Measurements from ENCODE around the gene PBX1. TPM values are rescaled to one million over a fixed set of nuclear protein-coding genes. Genes with fewer than 3 reads are reported as not detected.

The PBX1 gene
- total RNA-seq, 4 donors from 2014 or later: 89.6 to 138 (median 112) TPM

DNA sequence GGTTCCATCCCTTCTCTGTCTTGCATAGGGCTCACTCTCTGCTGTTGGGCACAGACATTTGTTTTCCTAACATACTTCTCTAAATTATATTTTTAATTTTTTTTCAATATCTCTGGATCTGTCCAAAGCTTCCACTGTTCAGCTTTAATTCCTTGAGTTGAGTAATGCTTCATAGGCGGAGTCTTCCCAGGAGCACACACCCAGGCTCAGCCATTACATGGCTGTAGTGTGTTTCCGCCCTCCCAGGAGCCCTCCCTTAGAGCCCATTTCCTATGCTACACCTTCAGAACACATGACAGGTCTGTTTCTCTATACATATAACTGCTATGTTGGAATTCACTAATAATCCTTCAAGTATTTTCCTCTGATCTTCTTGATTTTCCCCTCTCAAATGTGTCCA lies 297.4 kb downstream of the PBX1 start:
- Histone ChIP-seq H3K27me3 (no peaks in the 10 kb centered on the region), H3K27ac (replicated peaks in 1 of 4) (peak overlapping the region; percentile 8 to 65 (median 58)), H3K4me3 (no peak overlapping the region), H3K9me3 (no peaks in the 10 kb centered on the region), H3K36me3 (no peaks in the 10 kb centered on the region), H3K4me1 (peaks cover 34 to 57% (median 52%) of the 10 kb centered on the region in 4 donors)
- intact Hi-C loops (cut with DNase I): no loop called here
- DNase-seq (ENCODE audit: extremely low spot score): no peak
- 89% methylated on average over 2 of the region's 2 CpGs for WGBS
- TF ChIP-seq, protein P1, sequence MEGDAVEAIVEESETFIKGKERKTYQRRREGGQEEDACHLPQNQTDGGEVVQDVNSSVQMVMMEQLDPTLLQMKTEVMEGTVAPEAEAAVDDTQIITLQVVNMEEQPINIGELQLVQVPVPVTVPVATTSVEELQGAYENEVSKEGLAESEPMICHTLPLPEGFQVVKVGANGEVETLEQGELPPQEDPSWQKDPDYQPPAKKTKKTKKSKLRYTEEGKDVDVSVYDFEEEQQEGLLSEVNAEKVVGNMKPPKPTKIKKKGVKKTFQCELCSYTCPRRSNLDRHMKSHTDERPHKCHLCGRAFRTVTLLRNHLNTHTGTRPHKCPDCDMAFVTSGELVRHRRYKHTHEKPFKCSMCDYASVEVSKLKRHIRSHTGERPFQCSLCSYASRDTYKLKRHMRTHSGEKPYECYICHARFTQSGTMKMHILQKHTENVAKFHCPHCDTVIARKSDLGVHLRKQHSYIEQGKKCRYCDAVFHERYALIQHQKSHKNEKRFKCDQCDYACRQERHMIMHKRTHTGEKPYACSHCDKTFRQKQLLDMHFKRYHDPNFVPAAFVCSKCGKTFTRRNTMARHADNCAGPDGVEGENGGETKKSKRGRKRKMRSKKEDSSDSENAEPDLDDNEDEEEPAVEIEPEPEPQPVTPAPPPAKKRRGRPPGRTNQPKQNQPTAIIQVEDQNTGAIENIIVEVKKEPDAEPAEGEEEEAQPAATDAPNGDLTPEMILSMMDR (IDR thresholded peaks at IDR 0.05): no peak
- TF ChIP-seq POLR2A (IDR thresholded peaks at IDR 0.05; ENCODE audit: low read depth): no peak
- TF ChIP-seq EP300 (IDR thresholded peaks at IDR 0.05): no peak
- no peak for TF ChIP-seq POLR2AphosphoS5 (IDR thresholded peaks at IDR 0.05)

DNA sequence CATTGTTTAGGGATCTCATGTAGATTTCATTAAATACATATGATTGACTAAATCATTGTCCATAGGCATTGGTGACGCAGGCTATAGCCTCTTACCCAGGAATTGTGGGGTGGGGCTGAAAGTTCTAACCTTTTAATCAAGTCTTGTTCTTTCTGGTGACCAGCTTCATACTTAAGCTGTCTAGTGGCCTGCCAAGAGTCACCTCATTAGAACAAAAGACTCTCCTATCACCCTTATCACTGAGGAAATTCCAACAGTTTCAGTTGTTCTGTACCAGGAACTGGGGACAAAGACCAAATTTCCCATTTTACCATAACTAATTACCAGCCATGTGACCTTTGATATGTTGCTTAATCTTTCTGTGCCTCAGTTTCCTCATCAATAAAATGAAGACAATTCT lies 298.5 kb downstream of the PBX1 start:
- H3K36me3 ChIP-seq: no peaks in the 10 kb centered on the region
- no peak overlapping the region for H3K4me3 ChIP-seq
- no peaks in the 10 kb centered on the region for H3K27me3 ChIP-seq
- intact Hi-C loops (cut with DNase I): no loop called here
- H3K4me1 ChIP-seq: peaks cover 34 to 52% (median 50%) of the 10 kb centered on the region in 4 donors
- H3K9me3 ChIP-seq: no peaks in the 10 kb centered on the region
- peak overlapping the region; percentile 8 to 65 (median 58) for H3K27ac ChIP-seq (replicated peaks in 1 of 4)
- WGBS: 100% methylated on average over 1 of the region's 1 CpG
- TF ChIP-seq POLR2AphosphoS5 (IDR thresholded peaks at IDR 0.05) (no peak), EP300 (IDR thresholded peaks at IDR 0.05) (no peak), POLR2A (IDR thresholded peaks at IDR 0.05; ENCODE audit: low read depth) (no peak)
- TF ChIP-seq, protein P1 (IDR thresholded peaks at IDR 0.05): no peak
- no peak for DNase-seq (ENCODE audit: extremely low spot score)

DNA sequence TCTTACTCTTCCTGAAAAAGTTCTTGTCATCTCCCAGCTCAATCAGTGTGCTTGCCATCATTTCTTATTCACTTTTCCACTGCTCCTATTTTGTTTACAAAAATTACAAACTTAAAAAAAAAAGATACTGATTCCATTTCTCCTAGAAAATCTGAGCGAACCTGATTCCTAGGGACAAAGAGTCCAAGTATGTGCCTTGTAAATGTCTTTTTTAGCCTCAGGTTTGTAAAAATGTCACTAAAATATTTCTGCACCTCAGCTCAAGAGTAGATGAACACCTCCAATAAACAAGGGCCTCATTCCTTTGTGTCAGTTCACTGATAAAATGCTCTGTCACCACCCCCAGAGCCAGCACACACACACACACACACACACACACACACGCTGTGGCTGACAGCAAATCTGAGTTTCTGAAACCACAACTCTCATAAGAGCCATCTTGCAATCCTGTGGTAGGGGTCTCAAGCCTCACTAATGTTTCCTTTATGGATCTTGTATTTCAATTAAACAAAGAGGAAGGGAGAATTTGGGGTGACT lies 299.2 kb downstream of the PBX1 start:
- peak overlapping the region; percentile 8 to 65 (median 58) for H3K27ac ChIP-seq (replicated peaks in 1 of 4)
- intact Hi-C loops (cut with DNase I): no loop called here
- DNase-seq (ENCODE audit: extremely low spot score): no peak

DNA sequence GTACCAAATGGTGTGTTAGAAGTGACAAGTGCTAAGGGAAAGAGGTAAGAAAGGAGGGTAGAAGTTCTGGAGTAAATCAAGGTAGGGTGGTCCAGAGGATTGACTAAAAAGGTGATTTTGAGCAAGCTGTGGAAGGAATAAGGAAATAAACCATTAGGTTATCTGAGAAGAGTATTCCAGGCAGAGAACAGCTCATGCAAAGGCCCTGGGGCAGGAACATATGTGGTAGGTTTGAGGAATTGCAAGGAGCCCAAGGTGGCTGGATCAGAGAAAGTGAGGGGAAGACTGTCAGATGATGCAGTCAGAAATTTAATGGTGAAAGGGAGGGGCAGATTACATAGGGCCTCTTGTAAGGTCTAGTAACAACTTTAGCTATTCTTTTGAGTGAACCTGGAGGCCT lies 302.6 kb downstream of the PBX1 start:
- no peak for DNase-seq (ENCODE audit: extremely low spot score)
- no peak overlapping the region for H3K4me3 ChIP-seq
- H3K9me3 ChIP-seq: no peaks in the 10 kb centered on the region
- no peaks in the 10 kb centered on the region for H3K27me3 ChIP-seq
- H3K27ac ChIP-seq (replicated peaks in 1 of 4): peak overlapping the region in 2 of 4 donors; percentile 35 to 55
- H3K36me3 ChIP-seq: no peaks in the 10 kb centered on the region
- H3K4me1 ChIP-seq: peaks cover 19 to 40% (median 39%) of the 10 kb centered on the region in 4 donors
- intact Hi-C loops (cut with DNase I): no loop called here
- TF ChIP-seq POLR2A (IDR thresholded peaks at IDR 0.05; ENCODE audit: low read depth): no peak
- no peak for TF ChIP-seq POLR2AphosphoS5 (IDR thresholded peaks at IDR 0.05)
- TF ChIP-seq, protein P1 (IDR thresholded peaks at IDR 0.05): no peak
- no peak for TF ChIP-seq EP300 (IDR thresholded peaks at IDR 0.05)

More for the DNA sequence above, 299.2 kb downstream of the PBX1 start:
- TF ChIP-seq POLR2A (IDR thresholded peaks at IDR 0.05; ENCODE audit: low read depth): no peak
- no peak for TF ChIP-seq EP300 (IDR thresholded peaks at IDR 0.05)
- no peak for TF ChIP-seq POLR2AphosphoS5 (IDR thresholded peaks at IDR 0.05)
- Histone ChIP-seq H3K4me1 (peaks cover 34 to 57% (median 55%) of the 10 kb centered on the region in 4 donors), H3K9me3 (no peaks in the 10 kb centered on the region), H3K36me3 (no peaks in the 10 kb centered on the region), H3K27me3 (no peaks in the 10 kb centered on the region), H3K4me3 (no peak overlapping the region)
- 48% methylated on average over 2 of the region's 2 CpGs for WGBS

DNA sequence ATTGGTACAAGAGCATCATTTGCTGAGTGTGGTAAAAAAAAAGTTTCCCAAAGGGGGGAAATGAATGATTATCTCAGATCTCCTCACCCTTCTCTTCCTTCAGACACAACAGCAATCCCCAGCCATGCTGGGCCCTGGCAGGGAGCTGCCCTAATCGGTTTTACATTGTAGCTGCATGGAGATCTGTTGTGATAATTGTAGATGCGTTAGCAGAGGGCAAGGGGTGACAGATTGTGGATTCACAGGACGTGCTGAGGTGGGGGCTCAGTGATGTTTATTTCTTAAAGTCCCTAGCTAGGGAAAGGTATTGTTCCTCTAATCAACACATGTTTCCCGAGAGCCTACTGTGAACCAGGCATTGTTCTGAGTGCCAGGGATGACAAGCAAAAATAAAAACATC lies 304.1 kb downstream of the PBX1 start:
- 65% methylated on average over 4 of the region's 4 CpGs for WGBS
- no peaks in the 10 kb centered on the region for H3K36me3 ChIP-seq
- TF ChIP-seq EP300 (IDR thresholded peaks at IDR 0.05): no peak
- TF ChIP-seq, protein P1 (IDR thresholded peaks at IDR 0.05): no peak
- no peak for TF ChIP-seq POLR2A (IDR thresholded peaks at IDR 0.05; ENCODE audit: low read depth)
- no peak for TF ChIP-seq POLR2AphosphoS5 (IDR thresholded peaks at IDR 0.05)
- no peak for DNase-seq (ENCODE audit: extremely low spot score)
- H3K4me1 ChIP-seq: peaks cover 5 to 26% (median 24%) of the 10 kb centered on the region in 4 donors
- no peaks in the 10 kb centered on the region for H3K9me3 ChIP-seq
- H3K27me3 ChIP-seq: no peaks in the 10 kb centered on the region
- H3K4me3 ChIP-seq: no peak overlapping the region
- H3K27ac ChIP-seq (replicated peaks in 1 of 4): no peak overlapping the region
- intact Hi-C loops (cut with DNase I): no loop called here
